ENCODE measurements around the gene ADRA1B. TPM values are rescaled to one million over a fixed set of nuclear protein-coding genes. Genes with fewer than 3 reads are reported as not detected.

The ADRA1B gene
- total RNA-seq, 2 donors from 2014 or later: 3.4 to 3.5 TPM

DNA sequence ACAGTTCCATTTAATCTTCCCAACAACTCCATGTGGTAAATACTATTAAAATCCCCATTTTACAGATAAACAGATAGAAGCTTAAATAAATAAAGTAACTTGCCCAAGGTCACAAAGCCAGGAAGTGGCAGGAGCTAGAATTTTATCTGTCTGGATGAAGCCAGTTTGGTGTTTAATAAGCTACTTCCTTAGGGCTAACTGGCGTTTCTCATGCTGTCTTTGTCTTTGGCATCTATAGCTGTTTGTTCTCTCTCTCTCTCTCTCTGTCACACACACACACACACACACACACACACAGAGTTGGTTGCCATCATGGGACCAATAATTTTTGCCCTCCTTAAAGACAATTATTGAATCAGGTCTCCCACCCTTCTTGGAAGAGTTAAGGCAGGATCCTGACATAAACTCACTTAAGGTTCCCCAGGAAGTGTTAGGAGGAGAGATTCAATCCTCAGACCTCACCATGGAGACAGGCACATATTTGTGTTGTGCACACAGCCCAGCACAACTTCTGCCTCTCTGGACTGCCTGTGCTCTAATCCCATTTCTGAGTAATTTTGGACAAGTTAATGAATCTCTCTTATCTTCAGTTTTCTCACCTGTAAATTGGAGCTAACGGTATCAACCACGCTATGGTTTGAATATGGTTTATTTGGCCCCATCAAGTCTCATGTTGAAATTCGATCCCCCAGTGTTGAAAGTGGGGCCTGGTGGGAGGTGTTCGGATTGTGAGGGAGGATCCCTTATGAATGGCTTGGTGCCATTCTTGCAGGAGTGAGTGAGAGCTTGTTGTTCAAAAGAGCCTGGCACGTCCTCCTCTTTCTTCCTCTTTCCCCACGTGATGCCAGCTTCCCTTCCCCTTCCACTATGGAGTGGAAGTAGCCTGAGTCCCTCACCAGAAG lies 8.3 kb upstream of the ADRA1B start:
- Histone ChIP-seq H3K36me3 (no peaks in the 10 kb centered on the region), H3K27me3 (no peaks in the 10 kb centered on the region), H3K4me1 (peaks cover 0 to 8% of the 10 kb centered on the region in 2 donors), H3K9me3 (no peaks in the 10 kb centered on the region), H3K4me3 (no peak overlapping the region), H3K27ac (no peak overlapping the region)
- no peak for DNase-seq (ENCODE audit: low spot score)
- TF ChIP-seq, protein P1, sequence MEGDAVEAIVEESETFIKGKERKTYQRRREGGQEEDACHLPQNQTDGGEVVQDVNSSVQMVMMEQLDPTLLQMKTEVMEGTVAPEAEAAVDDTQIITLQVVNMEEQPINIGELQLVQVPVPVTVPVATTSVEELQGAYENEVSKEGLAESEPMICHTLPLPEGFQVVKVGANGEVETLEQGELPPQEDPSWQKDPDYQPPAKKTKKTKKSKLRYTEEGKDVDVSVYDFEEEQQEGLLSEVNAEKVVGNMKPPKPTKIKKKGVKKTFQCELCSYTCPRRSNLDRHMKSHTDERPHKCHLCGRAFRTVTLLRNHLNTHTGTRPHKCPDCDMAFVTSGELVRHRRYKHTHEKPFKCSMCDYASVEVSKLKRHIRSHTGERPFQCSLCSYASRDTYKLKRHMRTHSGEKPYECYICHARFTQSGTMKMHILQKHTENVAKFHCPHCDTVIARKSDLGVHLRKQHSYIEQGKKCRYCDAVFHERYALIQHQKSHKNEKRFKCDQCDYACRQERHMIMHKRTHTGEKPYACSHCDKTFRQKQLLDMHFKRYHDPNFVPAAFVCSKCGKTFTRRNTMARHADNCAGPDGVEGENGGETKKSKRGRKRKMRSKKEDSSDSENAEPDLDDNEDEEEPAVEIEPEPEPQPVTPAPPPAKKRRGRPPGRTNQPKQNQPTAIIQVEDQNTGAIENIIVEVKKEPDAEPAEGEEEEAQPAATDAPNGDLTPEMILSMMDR (IDR thresholded peaks at IDR 0.05): no peak

DNA sequence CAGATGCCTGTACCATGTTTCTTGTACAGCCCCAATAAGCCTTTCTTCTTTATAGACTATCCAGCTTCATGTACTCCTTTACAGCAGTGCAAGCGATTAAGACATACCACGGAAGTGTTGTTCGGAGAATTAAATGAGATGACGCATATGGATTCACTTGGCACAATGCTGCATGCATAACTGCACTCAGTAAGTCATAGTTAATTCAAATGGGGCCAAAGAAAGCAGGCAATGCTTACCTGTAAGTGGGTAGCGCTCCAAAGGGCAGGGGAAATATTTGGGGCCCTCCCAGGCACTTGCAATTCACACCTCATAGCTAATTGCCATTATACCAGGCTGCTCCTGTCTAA lies 7.7 kb upstream of the ADRA1B start:
- TF ChIP-seq, protein P1 (IDR thresholded peaks at IDR 0.05): no peak
- DNase-seq (ENCODE audit: low spot score): no peak
- Histone ChIP-seq H3K9me3 (no peaks in the 10 kb centered on the region), H3K36me3 (no peaks in the 10 kb centered on the region), H3K27ac (no peak overlapping the region), H3K4me1 (peaks cover 0 to 8% of the 10 kb centered on the region in 2 donors), H3K4me3 (no peak overlapping the region), H3K27me3 (no peaks in the 10 kb centered on the region)

DNA sequence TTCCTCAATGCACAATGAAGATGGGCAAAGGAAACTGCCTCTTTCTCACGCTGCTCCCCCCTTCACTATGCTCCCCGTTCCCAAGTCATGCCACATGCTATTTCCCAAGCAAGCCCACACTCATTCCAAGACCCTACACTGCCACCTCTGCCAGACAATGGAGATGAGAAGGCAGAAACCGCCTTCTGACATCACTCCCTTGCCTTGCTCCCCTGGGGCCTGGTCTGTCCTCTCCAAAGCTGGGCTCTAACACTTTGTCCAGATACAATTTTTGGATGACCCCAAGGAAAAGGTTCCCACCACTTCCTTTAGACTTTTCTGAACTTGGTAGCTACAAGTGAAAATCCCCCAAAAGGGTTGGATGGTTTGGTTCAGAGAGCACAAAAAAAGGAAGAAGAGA lies 7.2 kb upstream of the ADRA1B start:
- TF ChIP-seq, protein P1 (IDR thresholded peaks at IDR 0.05): no peak
- no peak for DNase-seq (ENCODE audit: low spot score)
- peaks cover 0 to 8% of the 10 kb centered on the region in 2 donors for H3K4me1 ChIP-seq
- H3K27me3 ChIP-seq: no peaks in the 10 kb centered on the region
- no peaks in the 10 kb centered on the region for H3K9me3 ChIP-seq
- no peak overlapping the region for H3K27ac ChIP-seq
- no peaks in the 10 kb centered on the region for H3K36me3 ChIP-seq
- H3K4me3 ChIP-seq: no peak overlapping the region

GRCh38 chr5:159910207-159910842 lies 6.0 kb upstream of the ADRA1B start:
- H3K36me3 ChIP-seq: no peaks in the 10 kb centered on the region
- H3K9me3 ChIP-seq: no peaks in the 10 kb centered on the region
- H3K4me1 ChIP-seq: peaks cover 0 to 9% of the 10 kb centered on the region in 2 donors
- no peak overlapping the region for H3K4me3 ChIP-seq
- DNase-seq (ENCODE audit: low spot score): no peak
- H3K27me3 ChIP-seq: no peaks in the 10 kb centered on the region
- TF ChIP-seq, protein P1 (IDR thresholded peaks at IDR 0.05): no peak
- no peak overlapping the region for H3K27ac ChIP-seq

- DNase-seq (ENCODE audit: low spot score): no peak
- H3K36me3 ChIP-seq: no peaks in the 10 kb centered on the region
- H3K27ac ChIP-seq: no peak overlapping the region
- no peak overlapping the region for H3K4me3 ChIP-seq
- TF ChIP-seq, protein P1 (IDR thresholded peaks at IDR 0.05): no peak
- H3K9me3 ChIP-seq: no peaks in the 10 kb centered on the region
- H3K27me3 ChIP-seq: no peaks in the 10 kb centered on the region
- H3K4me1 ChIP-seq: peaks cover 0 to 14% of the 10 kb centered on the region in 2 donors
These were observed 5.4 kb upstream of the ADRA1B start for GRCh38 chr5:159910843-159911229.
